Panc1 (cell line): ENCODE data around the gene EPB41L4B. TPM values are rescaled to one million over a fixed set of nuclear protein-coding genes. Genes with fewer than 3 reads are reported as not detected.

ENCODE experiments used
- ATAC-seq: fragments of 200-7000 bp; cut with Tn5 transposase; 2 replicates; pipeline ENCODE4 v1.9.1; 2020; ENCODE audit warnings: mild to moderate bottlenecking, moderate library complexity
- BruUV-seq: library from RNA; stranded (reverse); fragments of 400-500 nt; replicated peaks from 2 replicates; lab custom pipeline; 2021; lab: Mats Ljungman, UMichigan
- CTCF ChIA-PET: fragments of 300-600 bp; sonication (Branson Sonifier 250); formaldehyde crosslinking; loops from one replicate; lab custom pipeline; 2022; ENCODE audit warnings: antibody characterized with exemption; lab: Charles Lee
- POLR2A ChIA-PET: fragments of 300-600 bp; sonication (Branson Sonifier 250); formaldehyde crosslinking; loops from one replicate; lab custom pipeline; 2022; ENCODE audit warnings: antibody characterized with exemption; lab: Charles Lee
- DNase-seq: peaks from one replicate; pipeline ENCODE4 v3.0.0-alpha.2; 2010; ENCODE audit warnings: low read depth, low spot score
- H3K27ac ChIP-seq: 2 replicates; pipeline ENCODE4 v1.5.1; 2011; ENCODE audit warnings: mild to moderate bottlenecking, low read length, inconsistent platforms
- H3K27me3 ChIP-seq: fragments of 200-500 bp; sonication (Bioruptor generic); 2 replicates; pipeline ENCODE4 v1.6.0; 2014; ENCODE audit warnings: low read length, inconsistent platforms; ENCODE audit not compliant: control insufficient read depth, insufficient read depth
- H3K36me3 ChIP-seq: fragments of 200-500 bp; sonication (Bioruptor generic); 2 replicates; pipeline ENCODE4 v1.5.1; 2014; ENCODE audit warnings: inconsistent platforms, mild to moderate bottlenecking, low read length, moderate library complexity; ENCODE audit not compliant: control insufficient read depth, insufficient read depth
- H3K4me1 ChIP-seq: 2 replicates; pipeline ENCODE4 v1.5.1; 2011; ENCODE audit warnings: inconsistent platforms, mild to moderate bottlenecking, low read length, moderate library complexity; ENCODE audit not compliant: control insufficient read depth, insufficient read depth
- H3K4me3 ChIP-seq, 2 experiments: 2 replicates each; pipeline ENCODE4 v1.5.1; 2011 to 2012; ENCODE audit warnings: low read depth in 2 of 2, low read length in 2 of 2, mild to moderate bottlenecking in 2 of 2, inconsistent platforms in 1 of 2, moderate library complexity in 1 of 2
- H3K9me3 ChIP-seq: fragments of 200-500 bp; sonication (Bioruptor generic); 2 replicates; pipeline ENCODE4 v1.5.1; 2014; ENCODE audit warnings: low read depth, mild to moderate bottlenecking, inconsistent platforms, low read length, moderate library complexity; ENCODE audit not compliant: control insufficient read depth, insufficient read depth
- POLR2AphosphoS5 ChIP-seq: IDR thresholded peaks from 2 replicates; pipeline ENCODE4 v1.6.1; 2012; ENCODE audit warnings: mild to moderate bottlenecking, low read depth, low read length, moderate library complexity
- SIN3A ChIP-seq: IDR thresholded peaks from 2 replicates; pipeline ENCODE4 v1.6.1; 2012; ENCODE audit warnings: low read depth, mild to moderate bottlenecking, low read length, moderate library complexity, borderline replicate concordance; ENCODE audit not compliant: insufficient read depth
- TCF7L2 ChIP-seq: IDR thresholded peaks from 2 replicates; pipeline ENCODE4 v1.6.1; 2011; ENCODE audit warnings: mild to moderate bottlenecking, low read depth, low read length, inconsistent platforms
- in situ Hi-C: cut with HindIII; loops from 2 replicates; pipeline ENCODE4 v1.10.0; 2016; ENCODE audit warnings: low sequenced_read_pairs, low pct_unique_long_range_greater_than_20kb
- intact Hi-C: fragments of 100-400 bp; cut with micrococcal nuclease; formaldehyde crosslinking; loops from one replicate; pipeline ENCODE4 v1.10.0; 2022; ENCODE audit not compliant: unreplicated experiment
- total RNA-seq: library from RNA; stranded (reverse); gene quantifications from one replicate; pipeline ENCODE4 v1.2.1, GENCODE V29; 2021; ENCODE audit not compliant: unreplicated experiment
- TF ChIP-seq, protein P1 (sequence below): fragments of 450-650 bp; IDR thresholded peaks from 2 replicates; pipeline ENCODE4 v1.5.1; 2017; ENCODE audit warnings: mild to moderate bottlenecking
- TF ChIP-seq, protein P2 (sequence below), 2 experiments: IDR thresholded peaks; 2 replicates each; pipeline ENCODE4 v1.6.1; 2011 to 2012; ENCODE audit warnings: low read depth in 2 of 2, control low read depth in 1 of 2, low read length in 1 of 2, mild to moderate bottlenecking in 1 of 2, moderate library complexity in 1 of 2; ENCODE audit not compliant: insufficient read depth in 1 of 2

Gene EPB41L4B
- total RNA-seq, 1 experiment from 2014 or later, result 27.8 TPM

DNA sequence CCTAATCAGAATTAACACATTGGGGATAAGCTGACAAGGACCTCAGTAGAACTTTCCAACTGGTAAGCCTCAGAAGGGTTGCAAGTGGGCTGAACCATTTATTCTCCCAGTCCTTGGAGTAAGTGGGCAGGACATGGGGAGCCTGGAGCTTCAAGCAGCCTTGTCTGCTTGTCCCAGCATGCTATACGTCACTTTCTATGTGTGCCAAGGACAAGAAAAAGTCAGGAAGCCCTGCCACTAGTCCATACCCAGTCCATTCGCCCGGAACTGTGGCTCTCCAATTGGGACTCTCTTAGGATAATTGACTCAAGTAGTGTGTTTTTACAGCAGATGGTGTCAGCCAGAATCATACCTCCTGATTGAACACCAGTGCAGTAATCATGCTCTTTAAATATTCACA is 91.2 kb downstream of the EPB41L4B start:
- TF ChIP-seq, protein P1, sequence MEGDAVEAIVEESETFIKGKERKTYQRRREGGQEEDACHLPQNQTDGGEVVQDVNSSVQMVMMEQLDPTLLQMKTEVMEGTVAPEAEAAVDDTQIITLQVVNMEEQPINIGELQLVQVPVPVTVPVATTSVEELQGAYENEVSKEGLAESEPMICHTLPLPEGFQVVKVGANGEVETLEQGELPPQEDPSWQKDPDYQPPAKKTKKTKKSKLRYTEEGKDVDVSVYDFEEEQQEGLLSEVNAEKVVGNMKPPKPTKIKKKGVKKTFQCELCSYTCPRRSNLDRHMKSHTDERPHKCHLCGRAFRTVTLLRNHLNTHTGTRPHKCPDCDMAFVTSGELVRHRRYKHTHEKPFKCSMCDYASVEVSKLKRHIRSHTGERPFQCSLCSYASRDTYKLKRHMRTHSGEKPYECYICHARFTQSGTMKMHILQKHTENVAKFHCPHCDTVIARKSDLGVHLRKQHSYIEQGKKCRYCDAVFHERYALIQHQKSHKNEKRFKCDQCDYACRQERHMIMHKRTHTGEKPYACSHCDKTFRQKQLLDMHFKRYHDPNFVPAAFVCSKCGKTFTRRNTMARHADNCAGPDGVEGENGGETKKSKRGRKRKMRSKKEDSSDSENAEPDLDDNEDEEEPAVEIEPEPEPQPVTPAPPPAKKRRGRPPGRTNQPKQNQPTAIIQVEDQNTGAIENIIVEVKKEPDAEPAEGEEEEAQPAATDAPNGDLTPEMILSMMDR, result no peak
- TF ChIP-seq SIN3A, result no peak
- TF ChIP-seq POLR2AphosphoS5, result no peak
- TF ChIP-seq TCF7L2, result no peak
- TF ChIP-seq, protein P2, sequence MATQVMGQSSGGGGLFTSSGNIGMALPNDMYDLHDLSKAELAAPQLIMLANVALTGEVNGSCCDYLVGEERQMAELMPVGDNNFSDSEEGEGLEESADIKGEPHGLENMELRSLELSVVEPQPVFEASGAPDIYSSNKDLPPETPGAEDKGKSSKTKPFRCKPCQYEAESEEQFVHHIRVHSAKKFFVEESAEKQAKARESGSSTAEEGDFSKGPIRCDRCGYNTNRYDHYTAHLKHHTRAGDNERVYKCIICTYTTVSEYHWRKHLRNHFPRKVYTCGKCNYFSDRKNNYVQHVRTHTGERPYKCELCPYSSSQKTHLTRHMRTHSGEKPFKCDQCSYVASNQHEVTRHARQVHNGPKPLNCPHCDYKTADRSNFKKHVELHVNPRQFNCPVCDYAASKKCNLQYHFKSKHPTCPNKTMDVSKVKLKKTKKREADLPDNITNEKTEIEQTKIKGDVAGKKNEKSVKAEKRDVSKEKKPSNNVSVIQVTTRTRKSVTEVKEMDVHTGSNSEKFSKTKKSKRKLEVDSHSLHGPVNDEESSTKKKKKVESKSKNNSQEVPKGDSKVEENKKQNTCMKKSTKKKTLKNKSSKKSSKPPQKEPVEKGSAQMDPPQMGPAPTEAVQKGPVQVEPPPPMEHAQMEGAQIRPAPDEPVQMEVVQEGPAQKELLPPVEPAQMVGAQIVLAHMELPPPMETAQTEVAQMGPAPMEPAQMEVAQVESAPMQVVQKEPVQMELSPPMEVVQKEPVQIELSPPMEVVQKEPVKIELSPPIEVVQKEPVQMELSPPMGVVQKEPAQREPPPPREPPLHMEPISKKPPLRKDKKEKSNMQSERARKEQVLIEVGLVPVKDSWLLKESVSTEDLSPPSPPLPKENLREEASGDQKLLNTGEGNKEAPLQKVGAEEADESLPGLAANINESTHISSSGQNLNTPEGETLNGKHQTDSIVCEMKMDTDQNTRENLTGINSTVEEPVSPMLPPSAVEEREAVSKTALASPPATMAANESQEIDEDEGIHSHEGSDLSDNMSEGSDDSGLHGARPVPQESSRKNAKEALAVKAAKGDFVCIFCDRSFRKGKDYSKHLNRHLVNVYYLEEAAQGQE (IDR thresholded peaks at IDR 0.05; ENCODE audit: insufficient read depth in 1 of 2, low read depth in 2 of 2, low read length in 1 of 2), result no peak
- H3K27ac ChIP-seq, result no peak overlapping the region
- no peaks in the 10 kb centered on the region for H3K9me3 ChIP-seq
- no peak for DNase-seq
- BruUV-seq, result no TSS peak
- POLR2A ChIA-PET, result no interaction called here
- H3K4me1 ChIP-seq, result no peaks in the 10 kb centered on the region
- intact Hi-C loops (no loop called here), in situ Hi-C loops (no loop called here)
- no peaks in the 10 kb centered on the region for H3K36me3 ChIP-seq
- no peak for ATAC-seq
- CTCF ChIA-PET, result interaction anchor here (1.1 kb wide), 1 partner anchor 83 kb away, joined by 7 read pairs; no protein-coding TSS in a partner anchor
- no peaks in the 10 kb centered on the region for H3K27me3 ChIP-seq
- H3K4me3 ChIP-seq, result no peak overlapping the region

DNA sequence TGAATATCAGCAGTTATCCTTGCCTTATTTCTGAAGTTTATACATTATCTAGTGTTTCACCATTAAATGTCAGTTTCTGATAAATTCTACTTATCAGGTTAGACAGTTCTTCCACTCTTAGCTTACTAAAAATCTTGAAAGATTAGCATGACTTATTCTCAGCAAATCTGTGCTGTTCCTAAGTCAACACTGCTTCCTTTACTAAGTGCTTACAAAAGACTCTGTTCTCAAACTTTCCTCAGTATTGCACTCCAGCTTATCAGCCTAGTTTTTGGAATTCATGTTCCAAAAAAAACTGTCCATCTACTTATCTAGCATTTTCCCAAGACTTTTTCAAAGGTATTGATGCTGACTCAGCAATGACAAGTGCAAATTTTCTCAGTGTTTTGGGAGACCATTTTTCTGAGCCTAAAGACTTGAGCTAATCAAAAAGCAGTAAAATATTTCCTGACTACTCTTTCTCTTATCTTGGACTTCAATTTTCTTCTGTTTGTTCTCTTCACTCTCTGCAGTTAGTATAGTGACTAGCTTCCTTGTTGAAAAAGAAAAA is 92.7 kb downstream of the EPB41L4B start:
- Histone ChIP-seq H3K36me3 (no peaks in the 10 kb centered on the region), H3K27me3 (no peaks in the 10 kb centered on the region), H3K4me1 (no peaks in the 10 kb centered on the region), H3K9me3 (no peaks in the 10 kb centered on the region), H3K27ac (no peak overlapping the region), H3K4me3 (no peak overlapping the region)
- CTCF ChIA-PET, result no interaction called here
- no peak for ATAC-seq
- no peak for DNase-seq
- intact Hi-C loops (no loop called here), in situ Hi-C loops (no loop called here)
- TF ChIP-seq, protein P1, result no peak
- TF ChIP-seq, protein P2 (IDR thresholded peaks at IDR 0.05; ENCODE audit: insufficient read depth in 1 of 2, low read depth in 2 of 2, low read length in 1 of 2), result no peak
- TF ChIP-seq POLR2AphosphoS5 (no peak), SIN3A (no peak), TCF7L2 (no peak)
- no TSS peak for BruUV-seq
- POLR2A ChIA-PET, result no interaction called here
